Renal pelvis (tissue), 12 donors: ENCODE measurements around the gene PCSK2. TPM values are rescaled to one million over a fixed set of nuclear protein-coding genes. Genes with fewer than 3 reads are reported as not detected.
"Not testable (repeated sequence)": the region's sequence is repeated elsewhere in the genome, so short reads cannot be mapped to it uniquely, and the experiment has no call there.

Experiments
- DNase-seq: peaks from one replicate; pipeline ENCODE4 v3.0.0-alpha.2; 2013
- long read RNA-seq, 16 experiments: transcript quantifications; one replicate each; lab custom pipeline, GENCODE V29; 2026
- polyA plus RNA-seq, 3 donors: library from polyadenylated mRNA; unstranded; fragments of 120-200 nt; gene quantifications; one replicate each; pipeline ENCODE4 v1.2.1, GENCODE V29; 2013; ENCODE audit not compliant: insufficient read length in 3 of 3

Gene PCSK2
- polyA plus RNA-seq = 1 to 10 TPM in 1 of 3 donors, under 1 TPM in 2; 0.62 to 1.0 (median 0.62) TPM
- long read RNA-seq, donor 1 = 0 reads
- long read RNA-seq, donor 2 = 0 reads
- long read RNA-seq, donor 3, full-length matches to known transcripts = 1 of 1 reads
- long read RNA-seq, donor 3, partial matches to known transcripts = 0 of 1 reads
- long read RNA-seq, donor 3, other reads (novel, unspliced or antisense) = 0 of 1 reads
- long read RNA-seq, donor 4, full-length matches to known transcripts = 1 of 1 reads
- long read RNA-seq, donor 4, partial matches to known transcripts = 0 of 1 reads
- long read RNA-seq, donor 4, other reads (novel, unspliced or antisense) = 0 of 1 reads
- long read RNA-seq, donor 5 = 0 reads
- long read RNA-seq, donor 6 = 0 reads
- long read RNA-seq, donor 7 = 0 reads
- long read RNA-seq, donor 8 = 0 reads
- long read RNA-seq, donor 9 = 0 reads
- long read RNA-seq, donor 10 = 0 reads
- long read RNA-seq, donor 11 = 0 reads
- long read RNA-seq, donor 12 = 0 reads
- long read RNA-seq, donor 13 = 0 reads
- long read RNA-seq, donor 14, full-length matches to known transcripts = 1 of 1 reads
- long read RNA-seq, donor 14, partial matches to known transcripts = 0 of 1 reads
- long read RNA-seq, donor 14, other reads (novel, unspliced or antisense) = 0 of 1 reads
- long read RNA-seq, donor 15, full-length matches to known transcripts = 6 of 6 reads
- long read RNA-seq, donor 15, partial matches to known transcripts = 0 of 6 reads
- long read RNA-seq, donor 15, other reads (novel, unspliced or antisense) = 0 of 6 reads
- long read RNA-seq, donor 16 = 0 reads

- peak; percentile 80 for DNase-seq
These were observed at the start of gene PCSK2 for GRCh38 chr20:17226410-17227218. TSS of gene PCSK2 (plus strand) at chr20:17227040. CDS start at chr20:17227306, 266 bp downstream.

DNA sequence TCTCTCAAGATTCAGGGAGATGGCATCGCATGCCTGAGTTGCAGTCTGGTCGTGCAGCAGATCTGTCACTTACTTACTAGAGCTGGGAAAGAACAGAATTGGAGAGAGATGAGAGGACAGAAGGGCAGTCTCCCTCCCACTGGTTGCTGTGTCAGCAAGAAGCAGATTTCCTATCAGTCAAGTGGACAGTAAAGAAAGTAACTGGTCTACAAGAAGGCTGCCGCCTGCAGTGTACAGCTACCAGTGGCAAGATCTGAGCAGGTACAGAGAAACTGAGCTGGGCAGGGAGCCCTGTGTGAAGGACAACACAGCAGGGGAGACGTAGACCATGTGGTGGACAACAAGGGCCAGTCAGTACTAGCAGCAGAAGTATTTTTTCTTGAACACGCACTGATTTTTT, 49.5 kb upstream of the PCSK2 start:
- no peak for DNase-seq

GRCh38 chr20:17179840-17180239, 47.0 kb upstream of the PCSK2 start:
- no peak for DNase-seq

DNA sequence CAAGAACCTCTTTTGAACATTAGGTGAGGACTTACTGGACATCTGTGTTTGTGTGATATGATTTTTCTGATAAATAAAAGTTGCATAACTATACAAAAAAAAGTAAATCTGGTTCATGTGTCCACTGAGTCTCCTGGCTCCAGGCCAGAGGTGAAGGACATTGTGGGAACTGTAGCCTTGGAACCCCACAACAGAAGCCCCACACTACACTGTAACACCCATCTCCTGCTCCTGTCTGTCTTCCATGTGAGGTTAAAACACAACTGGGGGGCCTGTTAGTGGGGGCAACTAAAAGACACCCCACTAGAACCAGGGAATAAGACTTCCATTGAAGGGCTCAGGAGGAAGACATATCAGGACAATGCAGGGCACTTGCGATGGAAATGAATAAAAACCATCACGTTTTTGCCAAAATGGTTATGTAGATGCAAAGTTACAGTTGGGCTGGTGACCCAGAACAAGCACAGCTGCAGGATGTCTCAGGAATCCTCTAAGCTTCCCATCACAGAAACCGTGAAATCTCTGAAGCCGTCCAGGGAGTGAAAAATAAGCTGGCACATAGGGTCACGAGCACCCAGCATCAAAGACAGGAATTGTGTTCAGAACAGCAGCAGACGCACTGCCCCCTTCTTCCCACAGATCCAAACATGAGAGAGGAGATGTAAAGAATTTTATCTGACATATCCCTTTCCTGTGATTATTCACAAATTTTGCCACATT, 36.7 kb upstream of the PCSK2 start:
- DNase-seq = no peak

DNA sequence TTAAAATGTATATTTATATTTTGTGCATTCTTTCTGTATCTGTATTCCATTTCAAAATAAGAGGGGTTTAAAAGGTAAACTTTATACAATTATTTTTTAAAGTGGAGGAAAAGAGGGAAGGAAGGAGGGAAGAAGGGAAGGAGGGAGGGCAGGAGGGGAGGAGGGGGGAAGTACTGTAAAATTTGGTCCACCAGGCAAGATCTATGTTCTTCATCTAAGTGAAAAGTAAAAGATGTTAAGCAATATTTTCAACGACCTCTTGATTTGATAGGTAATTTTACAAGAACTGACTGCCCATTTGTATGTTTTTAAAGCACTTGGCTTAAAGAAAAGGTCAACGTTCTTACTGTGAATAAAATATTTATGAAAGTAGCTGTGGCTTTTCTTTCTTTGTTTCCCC, 29.8 kb upstream of the PCSK2 start:
- no peak for DNase-seq

- no peak for DNase-seq
These were observed 24.8 kb upstream of the PCSK2 start for GRCh38 chr20:17202030-17202429.

GRCh38 chr20:17202673-17203072, 24.2 kb upstream of the PCSK2 start:
- DNase-seq = peak; percentile 43

DNA sequence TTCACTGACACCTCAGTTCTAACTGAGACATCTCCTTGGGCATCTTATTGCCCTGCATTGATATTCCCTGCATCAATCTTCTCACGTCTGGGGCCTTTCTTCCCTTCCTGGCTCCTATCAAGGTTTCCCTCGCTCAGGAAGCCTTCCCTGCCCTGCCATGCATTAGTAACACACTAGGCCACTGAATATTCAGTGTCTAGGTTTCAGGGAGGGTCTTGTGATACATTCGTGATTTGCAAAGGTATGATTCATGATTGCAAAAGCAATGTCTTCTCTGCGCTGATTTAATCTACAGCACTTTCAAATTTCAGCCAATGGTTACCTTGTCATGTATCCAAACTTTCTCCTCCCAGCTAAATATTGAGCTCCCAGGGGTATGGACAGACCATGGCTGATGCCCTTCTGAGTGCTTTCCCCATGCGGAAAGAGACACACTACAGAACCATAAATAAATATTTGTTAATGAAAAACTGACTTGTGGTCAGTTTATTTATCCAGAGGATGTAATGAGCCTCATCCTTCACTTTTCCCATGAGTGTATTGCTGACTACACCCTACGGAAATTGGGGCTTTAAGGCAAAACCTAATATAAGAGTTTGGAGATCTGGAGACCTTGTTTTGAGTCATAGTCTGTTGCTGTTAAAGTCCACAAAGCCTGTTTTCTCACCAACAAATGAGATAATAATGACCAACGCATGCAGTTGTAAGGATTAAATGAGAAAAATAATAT, 21.6 kb upstream of the PCSK2 start:
- no peak for DNase-seq

GRCh38 chr20:17210387-17210786, 16.5 kb upstream of the PCSK2 start:
- DNase-seq = no peak

DNA sequence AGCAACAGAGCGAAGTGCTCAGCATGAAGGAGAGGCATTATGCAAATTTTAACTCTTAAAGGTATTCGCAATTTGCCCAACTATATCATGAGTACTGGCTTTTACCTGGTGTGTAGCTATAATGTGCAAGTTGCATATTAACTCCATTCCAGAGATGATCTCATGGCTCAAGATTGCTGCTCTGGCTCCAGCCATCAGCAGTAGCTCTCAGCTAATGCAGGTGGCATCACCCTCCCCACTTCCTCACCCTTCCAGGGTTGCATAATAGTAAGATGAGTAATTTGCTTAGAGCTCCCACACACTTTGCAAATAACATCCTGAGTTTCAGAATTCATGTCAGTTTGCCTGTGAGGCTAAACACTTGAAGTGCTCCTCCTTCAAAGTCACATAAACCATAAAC, 15.9 kb upstream of the PCSK2 start:
- no peak for DNase-seq

DNA sequence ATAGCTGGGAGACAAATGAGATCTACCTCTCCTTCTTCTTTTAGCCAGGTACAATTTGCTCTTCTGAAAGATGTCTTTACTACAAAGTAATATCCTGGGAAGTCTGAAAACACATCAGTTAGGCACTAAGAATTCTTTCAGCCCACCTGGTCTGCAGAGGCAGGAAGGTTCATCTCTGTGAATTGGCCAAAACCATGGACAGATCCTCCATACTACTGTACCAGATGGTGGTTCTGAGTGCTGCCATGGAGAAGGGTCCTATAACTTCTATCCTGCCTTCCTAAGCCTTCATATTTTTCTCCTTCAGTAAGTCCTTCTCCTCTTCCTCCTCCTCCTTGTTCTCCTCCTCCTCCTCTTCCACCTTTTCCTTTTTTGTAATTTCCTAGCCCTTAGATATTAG, 11.7 kb upstream of the PCSK2 start:
- DNase-seq = no peak

GRCh38 chr20:17219856-17220255, 7.0 kb upstream of the PCSK2 start:
- not testable (repeated sequence) for DNase-seq

- no peak for DNase-seq
These were observed 3.3 kb upstream of the PCSK2 start for GRCh38 chr20:17223553-17223952.

- DNase-seq = no peak
These were observed 910 bp upstream of the PCSK2 start for GRCh38 chr20:17225851-17226409.

DNA sequence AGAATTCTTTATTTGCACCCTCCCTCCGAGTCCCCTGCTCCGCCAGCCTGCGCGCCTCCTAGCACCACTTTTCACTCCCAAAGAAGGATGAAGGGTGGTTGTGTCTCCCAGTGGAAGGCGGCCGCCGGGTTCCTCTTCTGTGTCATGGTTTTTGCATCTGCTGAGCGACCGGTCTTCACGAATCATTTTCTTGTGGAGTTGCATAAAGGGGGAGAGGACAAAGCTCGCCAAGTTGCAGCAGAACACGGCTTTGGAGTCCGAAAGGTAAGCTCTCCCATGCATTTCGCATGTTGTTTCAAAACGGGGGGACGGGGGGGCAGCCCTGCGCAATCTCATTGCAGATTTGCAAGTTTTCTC, 357 bp downstream of the PCSK2 start:
- no peak for DNase-seq

- peak; percentile 52 for DNase-seq
These were observed 1.1 kb downstream of the PCSK2 start for GRCh38 chr20:17227669-17228623.

GRCh38 chr20:17228624-17229061, 1.8 kb downstream of the PCSK2 start:
- DNase-seq = no peak

DNA sequence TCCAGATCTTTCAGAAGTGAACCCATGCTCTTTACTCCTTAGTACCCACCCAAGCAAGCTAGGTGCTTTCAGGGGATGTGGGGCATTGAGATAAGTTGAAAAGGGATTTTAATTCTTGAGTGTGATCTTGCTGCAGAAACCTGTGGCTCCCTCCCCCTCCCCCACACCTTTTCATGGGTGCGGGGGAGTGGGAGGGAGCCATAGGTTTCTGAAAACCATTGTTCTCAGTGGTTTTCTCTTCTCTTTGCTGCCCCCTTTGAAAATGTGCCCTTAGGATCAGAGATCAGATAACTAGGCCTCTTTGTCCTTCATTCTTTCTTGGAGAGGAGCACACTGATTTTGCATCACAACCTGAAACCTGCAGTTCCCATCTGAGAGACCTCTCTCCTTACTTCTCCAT, 2.4 kb downstream of the PCSK2 start:
- no peak for DNase-seq

DNA sequence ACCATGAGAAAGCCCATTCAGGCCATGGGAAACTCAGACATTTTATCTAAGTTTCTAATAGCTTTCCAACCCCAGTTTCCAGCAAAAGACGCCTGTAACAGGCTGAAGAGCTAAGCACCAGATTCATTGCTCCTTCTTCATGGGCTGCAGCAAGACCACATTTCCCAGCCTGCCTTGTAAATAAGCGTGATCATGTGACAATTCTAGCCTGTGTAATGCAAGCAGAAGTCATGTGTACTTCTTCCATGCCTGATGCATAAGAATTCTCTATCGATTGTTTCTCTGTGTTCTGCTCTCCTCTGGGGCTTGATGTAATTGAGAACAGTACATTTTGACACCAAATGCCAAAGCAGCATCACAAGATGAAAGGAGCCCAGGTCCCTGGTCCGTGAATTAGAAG, 6.8 kb downstream of the PCSK2 start:
- DNase-seq = no peak
